ENCODE data around the gene PDPN. TPM values are rescaled to one million over a fixed set of nuclear protein-coding genes. Genes with fewer than 3 reads are reported as not detected.

PDPN gene
- total and polyA plus RNA-seq, 2 of the 8 experiments (the other 6 are each of a cell fraction or from before 2014, with no cell fraction given) = 44.7 to 169 TPM

DNA sequence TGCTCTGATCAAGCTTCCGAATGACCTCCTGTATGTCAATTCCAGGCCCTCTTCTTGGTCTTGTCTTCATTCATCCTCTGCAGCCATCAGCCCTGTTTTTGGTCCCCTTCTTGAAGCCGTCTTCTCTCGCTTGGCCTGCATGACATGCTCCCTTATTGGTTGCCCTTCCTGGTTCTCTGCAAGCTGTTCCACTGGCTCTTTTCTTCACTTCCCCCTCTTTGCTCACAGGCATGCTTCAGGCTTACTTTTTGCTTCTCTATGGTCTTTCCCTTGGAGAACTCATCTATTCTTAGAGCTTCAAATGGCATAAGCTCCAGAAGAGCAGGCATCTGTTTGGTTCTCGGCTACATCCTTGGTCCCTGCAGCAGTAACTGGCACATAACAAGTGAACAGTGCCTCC lies 38.8 kb downstream of the PDPN start:
- Histone ChIP-seq H3K27ac (ENCODE audit: low read depth, low read length) (no peak overlapping the region), H3K27me3 (replicated peaks in 1 of 4; ENCODE audit: control insufficient read depth in 3 of 4, extremely low read depth in 1 of 4, insufficient read depth in 3 of 4, low read length in 3 of 4) (no peaks in the 10 kb centered on the region), H3K9me3 (ENCODE audit: insufficient read depth in 2 of 2, low read depth in 1 of 2, low read length in 1 of 2) (no peaks in the 10 kb centered on the region), H4K91ac (replicated peaks; ENCODE audit: insufficient read length, low read length) (no peak overlapping the region), H3K4ac (replicated peaks; ENCODE audit: insufficient read length, low read depth, low read length) (no peak overlapping the region), H4K20me1 (replicated peaks in 1 of 2; ENCODE audit: control insufficient read depth in 1 of 2, insufficient read depth in 2 of 2, low read length in 2 of 2) (no peaks in the 10 kb centered on the region), H2BK20ac (ENCODE audit: low read length) (no peak overlapping the region), H2AK5ac (ENCODE audit: low read depth, low read length) (no peak overlapping the region), H3K79me2 (ENCODE audit: control insufficient read depth in 1 of 2, insufficient read depth in 2 of 2, low read length in 2 of 2) (no peaks in the 10 kb centered on the region), H3K23ac (ENCODE audit: insufficient read length) (no peak overlapping the region), H3K23me2 (ENCODE audit: low read depth, low read length) (no peaks in the 10 kb centered on the region), H3K56ac (replicated peaks; ENCODE audit: insufficient read length, low read depth, low read length) (no peak overlapping the region), H3K4me3 (ENCODE audit: extremely low read depth in 1 of 4, insufficient read depth in 2 of 4, low read depth in 3 of 4, low read length in 4 of 4) (no peak overlapping the region), H2BK12ac (ENCODE audit: low read depth, low read length) (no peak overlapping the region), H3K36me3 (ENCODE audit: control insufficient read depth in 2 of 4, insufficient read depth in 4 of 4, low read length in 3 of 4) (peaks cover 0 to 4% (median 0%) of the 10 kb centered on the region in 4 experiments; a peak in 2 of 8 replicates), H3K9ac (replicated peaks in 1 of 4; ENCODE audit: extremely low read depth in 1 of 4, low read depth in 3 of 4, low read length in 3 of 4) (no peak overlapping the region), H3K79me1 (ENCODE audit: low read depth, low read length) (no peaks in the 10 kb centered on the region; the same call in 1 of the 2 replicates), H3K4me2 (ENCODE audit: insufficient read depth in 1 of 2, low read depth in 2 of 2, low read length in 2 of 2) (no peak overlapping the region), H2BK120ac (replicated peaks; ENCODE audit: low read depth, low read length) (no peak overlapping the region), H4K5ac (ENCODE audit: insufficient read length, low read depth, low read length) (no peak overlapping the region), H2BK5ac (ENCODE audit: low read depth, low read length) (no peak overlapping the region), H2BK15ac (ENCODE audit: low read length) (no peak overlapping the region), H2AFZ (ENCODE audit: low read length) (no peak overlapping the region), H3K18ac (ENCODE audit: extremely low read depth, low read length) (no peak overlapping the region), H3K14ac (ENCODE audit: insufficient read length) (no peak overlapping the region), H4K8ac (ENCODE audit: extremely low read depth, insufficient read depth, low read length) (no peak overlapping the region), H3K4me1 (replicated peaks in 1 of 4; ENCODE audit: control insufficient read depth in 3 of 4, insufficient read depth in 4 of 4, low read length in 3 of 4) (no peaks in the 10 kb centered on the region; a peak in 1 of 7 replicates)
- 88% methylated on average over 4 of the region's 4 CpGs; no CpG with 5 or more reads in 1 of the 2 experiments for WGBS, 2 experiments (ENCODE audit: extremely low coverage in 1 of 2, insufficient coverage in 1 of 2, insufficient read length in 1 of 2, insufficient replicate concordance in 2 of 2, low coverage in 1 of 2, low lambda C conversion rate in 2 of 2, missing lambda C conversion rate in 1 of 2)
- TF ChIP-seq NANOG (IDR thresholded peaks at IDR 0.05; ENCODE audit: insufficient read depth, low read depth, low read length, poor library complexity, severe bottlenecking) = no peak
- no peak for TF ChIP-seq CREB1 (IDR thresholded peaks at IDR 0.05)
- no peak for TF ChIP-seq TCF12 (IDR thresholded peaks at IDR 0.05; ENCODE audit: low read depth, low read length)
- TF ChIP-seq HDAC6 (IDR thresholded peaks at IDR 0.05; ENCODE audit: low read depth, low read length) = no peak
- TF ChIP-seq, protein P1, sequence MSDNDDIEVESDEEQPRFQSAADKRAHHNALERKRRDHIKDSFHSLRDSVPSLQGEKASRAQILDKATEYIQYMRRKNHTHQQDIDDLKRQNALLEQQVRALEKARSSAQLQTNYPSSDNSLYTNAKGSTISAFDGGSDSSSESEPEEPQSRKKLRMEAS (IDR thresholded peaks at IDR 0.05) = no peak
- no peak for DNase-seq (ENCODE audit: low read depth in 1 of 2, low spot score in 2 of 2)
- FAIRE-seq = no peak
- ChIA-PET POLR2A (ENCODE audit: partially characterized antibody) (interaction anchor here (1.4 kb wide), 1 partner anchor 77 kb away, joined by 3 read pairs; no protein-coding TSS in a partner anchor), CTCF (ENCODE audit: partially characterized antibody) (interaction anchor here (0.9 to 1.5 kb wide), 5 partner anchors 24 to 206 kb away, joined by 3 to 8 read pairs (median 3); no protein-coding TSS in a partner anchor)
